Transverse colon (tissue), 4 donors: ENCODE results near the gene PFN3. TPM values are rescaled to one million over a fixed set of nuclear protein-coding genes. Genes with fewer than 3 reads are reported as not detected.
"Not testable (repeated sequence)": the region's sequence is repeated elsewhere in the genome, so short reads cannot be mapped to it uniquely, and the experiment has no call there.

Experiments used
- DNase-seq: peaks from one replicate; pipeline ENCODE4 v3.0.0-alpha.2; 2019
- H3K27ac ChIP-seq, 4 donors: fragments of 200-600 bp; sonication (generic); 2 replicates each; pipeline ENCODE4 v1.5.1; 2016 to 2018; ENCODE audit warnings: inconsistent platforms in 4 of 4
- H3K27me3 ChIP-seq: fragments of 200-600 bp; sonication (generic); 2 replicates; pipeline ENCODE4 v1.5.1; 2017; ENCODE audit warnings: inconsistent platforms
- H3K36me3 ChIP-seq, 4 donors: fragments of 200-600 bp; sonication (generic); 2 replicates each; pipeline ENCODE4 v1.5.1; 2017 to 2019; ENCODE audit warnings: inconsistent platforms in 4 of 4
- H3K4me1 ChIP-seq, 4 donors: fragments of 200-600 bp; sonication (generic); 2 replicates each; pipeline ENCODE4 v1.5.1; 2017 to 2020; ENCODE audit warnings: inconsistent platforms in 4 of 4
- H3K4me3 ChIP-seq, 4 donors: fragments of 200-600 bp; sonication (generic); 1 replicate in 1 of 4; 2 replicates in 3 of 4; pipeline versions ENCODE4 v1.5.1 to v1.6.1; 2017 to 2019; ENCODE audit warnings: inconsistent platforms in 4 of 4
- H3K9me3 ChIP-seq, 2 donors: fragments of 200-600 bp; sonication (generic); 2 replicates each; pipeline ENCODE4 v1.5.1; 2017 to 2019; ENCODE audit warnings: inconsistent platforms in 2 of 2
- CTCF ChIP-seq, 5 experiments: fragments of 200-600 bp in 3 of 5; fragments of 450-650 bp in 2 of 5; sonication (generic) in 3 of 5; IDR thresholded peaks; 1 replicate in 2 of 5; 2 replicates in 3 of 5; pipeline ENCODE4 v1.5.1; 2016 to 2017; ENCODE audit warnings: antibody characterized with exemption in 5 of 5, inconsistent platforms in 3 of 5, mild to moderate bottlenecking in 2 of 5, moderate library complexity in 1 of 5
- EP300 ChIP-seq: sonication (generic); formaldehyde crosslinking; IDR thresholded peaks from one replicate; pipeline ENCODE4 v1.6.1; 2017; ENCODE audit warnings: antibody characterized with exemption, low read depth
- POLR2A ChIP-seq: fragments of 450-650 bp; IDR thresholded peaks from one replicate; pipeline ENCODE4 v1.6.1; 2016; ENCODE audit warnings: antibody characterized with exemption, mild to moderate bottlenecking, moderate library complexity
- POLR2AphosphoS5 ChIP-seq, 3 donors: sonication (generic); formaldehyde crosslinking; IDR thresholded peaks; one replicate each; pipeline ENCODE4 v1.6.1; 2016; ENCODE audit warnings: antibody characterized with exemption in 3 of 3
- whole genome bisulfite sequencing, 2 donors: methylation state at CpG; one replicate each; pipeline ENCODE4 v1.1.5; 2018; ENCODE audit warnings: low coverage in 1 of 2; 5-methylcytosine and 5-hydroxymethylcytosine counted together
- in situ Hi-C, 4 donors: fragments of 200-750 bp; cut with MboI; loops; one replicate each; pipeline versions ENCODE4 v1.15.0 to v1.15.1; 2017; ENCODE audit warnings: low sequenced_read_pairs in 3 of 4, low pct_ligation_motif_present in 1 of 4, low pct_unique_long_range_greater_than_20kb in 1 of 4
- intact Hi-C: fragments of 100-400 bp; cut with DNase I; formaldehyde crosslinking; loops from one replicate; pipeline ENCODE4 v1.15.1; 2023; ENCODE audit warnings: low total_unique reads
- total RNA-seq, 4 donors: library from RNA; depleted of rRNA; stranded (reverse); fragments of >200 nt; gene quantifications; one replicate each; pipeline ENCODE4 v1.1.0, GENCODE V29; 2016

Gene PFN3
- total RNA-seq, 4 donors from 2014 or later: not detected

GRCh38 chr5:177377851-177378776, 22.3 kb downstream of the PFN3 start:
- no peaks in the 10 kb centered on the region for H3K9me3 ChIP-seq
- no peaks in the 10 kb centered on the region for H3K4me1 ChIP-seq
- intact Hi-C loops: no loop called here
- DNase-seq: no peak
- TF ChIP-seq POLR2AphosphoS5 (IDR thresholded peaks at IDR 0.05): no peak
- no peak for TF ChIP-seq EP300
- TF ChIP-seq CTCF (IDR thresholded peaks at IDR 0.05): no peak
- no peak for TF ChIP-seq POLR2A
- no peak overlapping the region for H3K4me3 ChIP-seq
- H3K27me3 ChIP-seq: no peaks in the 10 kb centered on the region
- H3K36me3 ChIP-seq: no peaks in the 10 kb centered on the region
- WGBS, 2 donors: 85% methylated on average over 8 of the region's 8 CpGs; no CpG with 5 or more reads in 1 of the 2 donors
- in situ Hi-C loops: loop anchor here in 1 of 4 donors (25.0 kb wide), 1 partner anchor 134 kb away; the partner anchor contains the start of genes DDX41 and DOK3
- H3K27ac ChIP-seq: no peak overlapping the region

- intact Hi-C loops: no loop called here
- 78 to 82% methylated on average over 7 to 11 of the region's 11 CpGs for WGBS, 2 donors
- no peak for DNase-seq
- TF ChIP-seq POLR2A (no peak), POLR2AphosphoS5 (IDR thresholded peaks at IDR 0.05) (no peak), EP300 (no peak), CTCF (IDR thresholded peaks at IDR 0.05) (no peak)
- in situ Hi-C loops: loop anchor here in 1 of 4 donors (25.0 kb wide), 1 partner anchor 136 kb away; the partner anchor contains the start of genes DDX41 and DOK3
- no peak overlapping the region for H3K4me3 ChIP-seq
- H3K27me3 ChIP-seq: no peaks in the 10 kb centered on the region
- no peak overlapping the region for H3K27ac ChIP-seq
- H3K36me3 ChIP-seq: no peaks in the 10 kb centered on the region
- peaks cover 0 to 12% (median 3%) of the 10 kb centered on the region in 4 donors for H3K4me1 ChIP-seq
- H3K9me3 ChIP-seq: no peaks in the 10 kb centered on the region
These were observed 24.4 kb downstream of the PFN3 start for GRCh38 chr5:177376107-177376506.

- H3K27me3 ChIP-seq, H3K4me3 ChIP-seq, DNase-seq, H3K36me3 ChIP-seq, H3K9me3 ChIP-seq, H3K27ac ChIP-seq, intact Hi-C loops: not testable (repeated sequence)
- WGBS, 2 donors: 69 to 83% methylated on average over 2 to 5 of the region's 5 CpGs
- in situ Hi-C loops: loop anchor here in 1 of 4 donors (25.0 kb wide), 1 partner anchor 137 kb away; the partner anchor contains the start of genes DDX41 and DOK3
- peaks cover under 1 to 13% (median 5%) of the 10 kb centered on the region in 4 donors for H3K4me1 ChIP-seq
These were observed 24.9 kb downstream of the PFN3 start for GRCh38 chr5:177375516-177375915.

GRCh38 chr5:177374211-177374610, 26.2 kb downstream of the PFN3 start:
- intact Hi-C loops (no loop called here), in situ Hi-C loops (no loop called here)
- no peaks in the 10 kb centered on the region for H3K27me3 ChIP-seq
- H3K4me3 ChIP-seq: no peak overlapping the region
- no peak for DNase-seq
- H3K9me3 ChIP-seq: no peaks in the 10 kb centered on the region
- WGBS, 2 donors: 75 to 85% methylated on average over 2 to 5 of the region's 5 CpGs
- H3K4me1 ChIP-seq: peaks cover 3 to 13% (median 8%) of the 10 kb centered on the region in 4 donors
- no peak overlapping the region for H3K27ac ChIP-seq
- H3K36me3 ChIP-seq: no peaks in the 10 kb centered on the region
- TF ChIP-seq POLR2AphosphoS5 (IDR thresholded peaks at IDR 0.05) (no peak), EP300 (no peak), POLR2A (no peak), CTCF (IDR thresholded peaks at IDR 0.05) (no peak)
